Neural progenitor cell (in vitro differentiated cells): ENCODE results near the gene RASGRP4. TPM values are rescaled to one million over a fixed set of nuclear protein-coding genes. Genes with fewer than 3 reads are reported as not detected.

Experiments used
- DNase-seq: peaks from one replicate; pipeline ENCODE4 v3.0.0-alpha.2; 2016; ENCODE audit warnings: low spot score
- H2AFZ ChIP-seq: fragments of 200-600 bp; sonication (generic); replicated peaks from 2 replicates; pipeline ENCODE4 v1.6.1; 2016; ENCODE audit warnings: antibody characterized with exemption
- H3F3A ChIP-seq: fragments of 200-600 bp; sonication (generic); 2 replicates; pipeline ENCODE4 v1.6.1; 2016; ENCODE audit warnings: antibody characterized with exemption, low read depth
- H3K27ac ChIP-seq: fragments of 200-600 bp; sonication (generic); 2 replicates; pipeline ENCODE4 v1.5.1; 2016; ENCODE audit warnings: mild to moderate bottlenecking
- H3K27me3 ChIP-seq: fragments of 200-600 bp; sonication (generic); 2 replicates; pipeline ENCODE4 v1.6.1; 2016; ENCODE audit warnings: mild to moderate bottlenecking, moderate library complexity
- H3K36me3 ChIP-seq: fragments of 200-600 bp; sonication (generic); 2 replicates; pipeline ENCODE4 v1.5.1; 2016
- H3K4me1 ChIP-seq: fragments of 200-600 bp; sonication (generic); 2 replicates; pipeline ENCODE4 v1.6.1; 2016; ENCODE audit warnings: mixed run types
- H3K4me2 ChIP-seq: fragments of 200-600 bp; sonication (generic); 2 replicates; pipeline ENCODE4 v1.6.1; 2016
- H3K4me3 ChIP-seq: fragments of 200-600 bp; sonication (generic); 2 replicates; pipeline ENCODE4 v1.5.1; 2016
- H3K79me2 ChIP-seq: fragments of 200-600 bp; sonication (generic); 2 replicates; pipeline ENCODE4 v1.6.1; 2016; ENCODE audit warnings: low read depth
- H3K9ac ChIP-seq: fragments of 200-600 bp; sonication (generic); 2 replicates; pipeline ENCODE4 v1.6.1; 2016
- H3K9me3 ChIP-seq: fragments of 200-600 bp; sonication (generic); 2 replicates; pipeline ENCODE4 v1.5.1; 2016; ENCODE audit warnings: low read depth
- H4K20me1 ChIP-seq: fragments of 200-600 bp; sonication (generic); 2 replicates; pipeline ENCODE4 v1.6.1; 2016; ENCODE audit warnings: low read depth
- H3K27ac Mint-ChIP-seq: 3 replicates; pipeline ENCODE4 v1.8.0; 2021; ENCODE audit warnings: mixed read lengths
- H3K27me3 Mint-ChIP-seq: 2 replicates; pipeline ENCODE4 v1.8.0; 2022; ENCODE audit warnings: low read depth, mild to moderate bottlenecking, inconsistent platforms, moderate library complexity, mixed read lengths; ENCODE audit not compliant: insufficient read depth
- H3K36me3 Mint-ChIP-seq: 3 replicates; pipeline ENCODE4 v1.8.0; 2021; ENCODE audit warnings: mixed read lengths
- H3K4me1 Mint-ChIP-seq: 3 replicates; pipeline ENCODE4 v1.8.0; 2021; ENCODE audit warnings: mixed read lengths
- H3K4me3 Mint-ChIP-seq: 3 replicates; pipeline ENCODE4 v1.8.0; 2021; ENCODE audit warnings: mild to moderate bottlenecking, moderate library complexity, mixed read lengths
- H3K9me3 Mint-ChIP-seq: 3 replicates; pipeline ENCODE4 v1.8.0; 2020; ENCODE audit warnings: mixed read lengths
- CTCF ChIP-seq: fragments of 200-600 bp; sonication (generic); IDR thresholded peaks from 2 replicates; pipeline ENCODE4 v1.5.1; 2017; ENCODE audit warnings: antibody characterized with exemption, mild to moderate bottlenecking
- EZH2 ChIP-seq: fragments of 200-600 bp; sonication (generic); IDR thresholded peaks from 2 replicates; pipeline ENCODE4 v1.6.1; 2017; ENCODE audit warnings: antibody characterized with exemption, mild to moderate bottlenecking, moderate library complexity
- EZH2phosphoT487 ChIP-seq: fragments of 200-600 bp; sonication (generic); IDR thresholded peaks from 2 replicates; pipeline ENCODE4 v1.6.1; 2017; ENCODE audit warnings: antibody characterized with exemption
- total RNA-seq: library from RNA; depleted of rRNA; stranded (reverse); fragments of >200 nt; gene quantifications from 2 replicates; pipeline ENCODE4 v1.2.3, GENCODE V29; 2015; ENCODE audit warnings: low replicate concordance

The RASGRP4 gene
- total RNA-seq, 1 donor from 2014 or later = not detected

GRCh38 chr19:38360351-38360750, 65.7 kb downstream of the RASGRP4 start:
- TF ChIP-seq EZH2 (no peak), EZH2phosphoT487 (no peak), CTCF (no peak)
- Histone ChIP-seq H3K79me2 (no peaks in the 10 kb centered on the region), H3K36me3 (no peaks in the 10 kb centered on the region), H3K9me3 (no peaks in the 10 kb centered on the region), H3F3A (peaks cover 24% of the 10 kb centered on the region), H3K27me3 (peaks cover 57% of the 10 kb centered on the region), H3K4me1 (peaks cover 3% of the 10 kb centered on the region), H3K4me2 (no peak overlapping the region), H2AFZ (no peak overlapping the region), H3K27ac (no peak overlapping the region), H4K20me1 (no peaks in the 10 kb centered on the region), H3K4me3 (no peak overlapping the region), H3K9ac (no peak overlapping the region)
- no peak overlapping the region for H3K27ac Mint-ChIP-seq
- H3K4me3 Mint-ChIP-seq = peak overlapping the region; percentile 87
- peaks cover 29% of the 10 kb centered on the region for H3K27me3 Mint-ChIP-seq
- peaks cover 5% of the 10 kb centered on the region for H3K9me3 Mint-ChIP-seq
- no peak for DNase-seq
- H3K4me1 Mint-ChIP-seq = peaks cover 15% of the 10 kb centered on the region
- H3K36me3 Mint-ChIP-seq = no peaks in the 10 kb centered on the region

GRCh38 chr19:38359242-38360021, 66.6 kb downstream of the RASGRP4 start:
- Mint-ChIP-seq H3K36me3 (no peaks in the 10 kb centered on the region), H3K4me1 (peaks cover 17% of the 10 kb centered on the region), H3K27ac (no peak overlapping the region), H3K9me3 (peaks cover 3% of the 10 kb centered on the region), H3K27me3 (peaks cover 29% of the 10 kb centered on the region), H3K4me3 (peak overlapping the region; percentile 52)
- Histone ChIP-seq H3K27ac (no peak overlapping the region), H3K79me2 (no peaks in the 10 kb centered on the region), H3K27me3 (peaks cover 57% of the 10 kb centered on the region), H3F3A (peaks cover 24% of the 10 kb centered on the region), H2AFZ (no peak overlapping the region), H3K36me3 (no peaks in the 10 kb centered on the region), H3K4me1 (peaks cover 3% of the 10 kb centered on the region), H3K9me3 (no peaks in the 10 kb centered on the region), H3K4me3 (no peak overlapping the region), H4K20me1 (no peaks in the 10 kb centered on the region), H3K4me2 (no peak overlapping the region), H3K9ac (no peak overlapping the region)
- TF ChIP-seq EZH2phosphoT487 = no peak
- no peak for TF ChIP-seq EZH2
- no peak for TF ChIP-seq CTCF
- no peak for DNase-seq

Other genes starting within 250 kb of the RASGRP4 start
- gene DPF1, start 202.0 kb downstream of the RASGRP4 start, total RNA-seq = 3.4 and 6.5 TPM in 2 replicates
- gene PPP1R14A, start 169.8 kb downstream of the RASGRP4 start, total RNA-seq = 2.0 and 4.2 TPM in 2 replicates
- gene SPINT2, start 161.6 kb downstream of the RASGRP4 start, total RNA-seq = 71.0 and 177 TPM in 2 replicates
- gene C19orf33, start 122.0 kb downstream of the RASGRP4 start, total RNA-seq = not detected in 2 replicates
- 38.1 and 92.9 TPM in 2 replicates for gene YIF1B, start 110.3 kb downstream of the RASGRP4 start, total RNA-seq
- gene KCNK6, start 106.4 kb downstream of the RASGRP4 start, total RNA-seq = 0.92 and 2.5 TPM in 2 replicates
- gene CATSPERG, start 90.4 kb downstream of the RASGRP4 start, total RNA-seq = 1.4 and 5.5 TPM in 2 replicates
- 119 and 196 TPM in 2 replicates for gene PSMD8, start 51.6 kb downstream of the RASGRP4 start, total RNA-seq
- 1.0 TPM in 1 of 2 replicates, not detected in the other for gene GGN, start 38.2 kb downstream of the RASGRP4 start, total RNA-seq
- 0.99 and 4.6 TPM in 2 replicates for gene SPRED3, start 37.5 kb downstream of the RASGRP4 start, total RNA-seq
- gene FAM98C, start 23.1 kb downstream of the RASGRP4 start, total RNA-seq = 3.5 and 13.2 TPM in 2 replicates
- gene RYR1, start 7.5 kb upstream of the RASGRP4 start, total RNA-seq = 0.60 and 2.2 TPM in 2 replicates
- 1.9 and 3.6 TPM in 2 replicates for gene MAP4K1, start 191.7 kb upstream of the RASGRP4 start, total RNA-seq
- gene EIF3K, start 193.0 kb upstream of the RASGRP4 start, total RNA-seq = 261 and 432 TPM in 2 replicates
- 127 and 233 TPM in 2 replicates for gene ACTN4, start 221.4 kb upstream of the RASGRP4 start, total RNA-seq